Measurements from ENCODE around the gene PDE4D. TPM values are rescaled to one million over a fixed set of nuclear protein-coding genes. Genes with fewer than 3 reads are reported as not detected.
A peak's percentile ranks its signal among the peaks of the same experiment; 100 is the strongest.

Gene PDE4D
- total RNA-seq, 1 experiment from 2014 or later = 11.6 TPM

DNA sequence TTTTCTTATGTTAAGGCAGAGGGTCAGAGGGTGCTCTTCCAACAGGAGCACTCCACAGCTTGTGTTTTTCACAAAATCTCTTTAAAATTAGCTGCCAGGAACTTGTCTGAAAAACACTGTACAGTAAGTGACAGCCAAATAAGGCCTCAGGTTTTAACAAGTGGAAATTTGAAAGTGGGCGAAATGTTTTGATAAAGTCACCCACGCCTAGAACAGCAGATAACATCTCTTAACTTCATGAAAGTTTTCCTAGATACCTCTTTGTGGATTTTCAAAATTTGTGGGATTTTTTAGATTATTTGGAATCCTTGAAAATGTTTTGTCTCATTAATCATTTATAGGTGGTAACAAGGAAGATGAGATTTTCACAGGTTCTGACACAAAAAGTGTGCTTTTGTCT, 121.3 kb downstream of the PDE4D start:
- no peak overlapping the region for H3K27ac Mint-ChIP-seq (ENCODE audit: unreplicated experiment)
- intact Hi-C loops (cut with micrococcal nuclease; ENCODE audit: unreplicated experiment) = no loop called here

DNA sequence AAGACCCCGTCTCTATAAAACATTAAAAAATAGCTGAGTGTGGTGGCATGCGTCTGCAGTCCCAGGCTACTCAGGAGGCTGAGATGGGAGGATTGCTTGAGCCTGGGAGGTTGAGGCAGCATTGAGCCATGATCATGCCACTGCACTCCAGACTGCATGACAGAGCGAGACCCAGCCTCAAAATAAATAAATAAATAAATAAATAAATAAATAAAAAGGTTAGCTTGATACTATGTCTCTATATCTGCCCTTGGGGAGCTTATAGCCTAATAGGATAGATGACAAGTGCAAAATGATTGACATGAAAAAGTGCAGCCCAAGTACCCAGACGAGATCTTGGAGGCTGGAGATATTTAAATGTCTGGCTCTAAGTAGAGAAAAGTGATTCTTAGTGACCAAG, 122.6 kb downstream of the PDE4D start:
- Mint-ChIP-seq H3K36me3 (ENCODE audit: insufficient read depth, unreplicated experiment) (peaks cover 23% of the 10 kb centered on the region), H3K27ac (ENCODE audit: unreplicated experiment) (no peak overlapping the region), H3K4me3 (ENCODE audit: low read depth, unreplicated experiment) (no peak overlapping the region), H3K9me3 (ENCODE audit: low read depth, unreplicated experiment) (no peaks in the 10 kb centered on the region), H3K27me3 (ENCODE audit: unreplicated experiment) (no peaks in the 10 kb centered on the region), H3K4me1 (ENCODE audit: low read depth, unreplicated experiment) (peaks cover 59% of the 10 kb centered on the region)
- TF ChIP-seq, protein P1, sequence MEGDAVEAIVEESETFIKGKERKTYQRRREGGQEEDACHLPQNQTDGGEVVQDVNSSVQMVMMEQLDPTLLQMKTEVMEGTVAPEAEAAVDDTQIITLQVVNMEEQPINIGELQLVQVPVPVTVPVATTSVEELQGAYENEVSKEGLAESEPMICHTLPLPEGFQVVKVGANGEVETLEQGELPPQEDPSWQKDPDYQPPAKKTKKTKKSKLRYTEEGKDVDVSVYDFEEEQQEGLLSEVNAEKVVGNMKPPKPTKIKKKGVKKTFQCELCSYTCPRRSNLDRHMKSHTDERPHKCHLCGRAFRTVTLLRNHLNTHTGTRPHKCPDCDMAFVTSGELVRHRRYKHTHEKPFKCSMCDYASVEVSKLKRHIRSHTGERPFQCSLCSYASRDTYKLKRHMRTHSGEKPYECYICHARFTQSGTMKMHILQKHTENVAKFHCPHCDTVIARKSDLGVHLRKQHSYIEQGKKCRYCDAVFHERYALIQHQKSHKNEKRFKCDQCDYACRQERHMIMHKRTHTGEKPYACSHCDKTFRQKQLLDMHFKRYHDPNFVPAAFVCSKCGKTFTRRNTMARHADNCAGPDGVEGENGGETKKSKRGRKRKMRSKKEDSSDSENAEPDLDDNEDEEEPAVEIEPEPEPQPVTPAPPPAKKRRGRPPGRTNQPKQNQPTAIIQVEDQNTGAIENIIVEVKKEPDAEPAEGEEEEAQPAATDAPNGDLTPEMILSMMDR (IDR thresholded peaks at IDR 0.05; ENCODE audit: unreplicated experiment) = no peak
- BruUV-seq (replicated peaks) = no TSS peak
- intact Hi-C loops (cut with micrococcal nuclease; ENCODE audit: unreplicated experiment) = no loop called here
- CTCF ChIA-PET = no interaction called here
- DNase-seq = no peak

More for the DNA sequence above, 121.3 kb downstream of the PDE4D start:
- no peaks in the 10 kb centered on the region for H3K9me3 Mint-ChIP-seq (ENCODE audit: low read depth, unreplicated experiment)
- CTCF ChIA-PET = interaction anchor here (1.5 kb wide), 1 partner anchor 12 kb away, joined by 3 read pairs; no protein-coding TSS in a partner anchor
- no peak overlapping the region for H3K4me3 Mint-ChIP-seq (ENCODE audit: low read depth, unreplicated experiment)
- DNase-seq = no peak
- TF ChIP-seq, protein P1 (IDR thresholded peaks at IDR 0.05; ENCODE audit: unreplicated experiment) = no peak
- H3K36me3 Mint-ChIP-seq (ENCODE audit: insufficient read depth, unreplicated experiment) = peaks cover 16% of the 10 kb centered on the region
- no TSS peak for BruUV-seq (replicated peaks)
- H3K27me3 Mint-ChIP-seq (ENCODE audit: unreplicated experiment) = no peaks in the 10 kb centered on the region
- H3K4me1 Mint-ChIP-seq (ENCODE audit: low read depth, unreplicated experiment) = peaks cover 46% of the 10 kb centered on the region

DNA sequence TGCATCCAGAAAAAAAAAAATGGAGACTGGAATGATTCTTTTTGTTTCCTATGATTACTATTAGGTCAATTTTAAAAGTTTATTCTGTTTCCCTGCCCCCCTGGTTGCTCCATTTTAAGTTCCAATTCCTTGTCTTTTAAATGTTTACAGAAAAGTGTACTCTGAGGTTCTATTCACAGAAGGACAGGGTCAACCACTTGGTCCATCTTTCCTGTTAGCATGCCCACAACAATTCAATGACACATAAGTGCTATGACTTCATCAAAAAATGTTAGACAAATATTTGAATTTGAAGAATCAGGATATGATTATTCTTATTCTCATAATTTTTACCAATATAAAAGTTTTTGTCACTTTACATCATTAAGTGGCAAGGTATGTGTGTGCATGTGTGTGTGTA, 123.7 kb downstream of the PDE4D start:
- peaks cover 65% of the 10 kb centered on the region for H3K4me1 Mint-ChIP-seq (ENCODE audit: low read depth, unreplicated experiment)
- no peak for DNase-seq
- BruUV-seq (replicated peaks) = no TSS peak
- no peak overlapping the region for H3K27ac Mint-ChIP-seq (ENCODE audit: unreplicated experiment)
- no peak overlapping the region for H3K4me3 Mint-ChIP-seq (ENCODE audit: low read depth, unreplicated experiment)
- CTCF ChIA-PET = interaction anchor here (0.7 kb wide), 1 partner anchor 23 kb away, joined by 4 read pairs; no protein-coding TSS in a partner anchor
- TF ChIP-seq, protein P1 (IDR thresholded peaks at IDR 0.05; ENCODE audit: unreplicated experiment) = no peak
- intact Hi-C loops (cut with micrococcal nuclease; ENCODE audit: unreplicated experiment) = no loop called here
- H3K27me3 Mint-ChIP-seq (ENCODE audit: unreplicated experiment) = no peaks in the 10 kb centered on the region
- no peaks in the 10 kb centered on the region for H3K9me3 Mint-ChIP-seq (ENCODE audit: low read depth, unreplicated experiment)
- H3K36me3 Mint-ChIP-seq (ENCODE audit: insufficient read depth, unreplicated experiment) = peaks cover 23% of the 10 kb centered on the region

DNA sequence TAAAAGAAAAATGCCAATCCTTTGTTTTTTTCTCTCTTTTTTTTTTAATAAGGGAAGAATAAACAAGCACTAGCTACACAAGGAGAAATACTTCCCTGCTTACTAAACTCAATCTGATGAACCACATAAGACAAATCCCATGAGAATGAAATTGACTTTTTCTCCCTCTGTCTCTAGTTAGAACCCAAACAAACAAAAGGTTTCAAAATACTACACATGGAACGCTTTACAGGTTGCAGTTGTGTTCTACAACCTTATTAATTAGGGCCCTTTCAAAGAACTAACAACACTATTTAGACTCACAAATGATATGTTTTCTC, 124.5 kb downstream of the PDE4D start:
- peaks cover 65% of the 10 kb centered on the region for H3K4me1 Mint-ChIP-seq (ENCODE audit: low read depth, unreplicated experiment)
- no TSS peak for BruUV-seq (replicated peaks)
- no peaks in the 10 kb centered on the region for H3K9me3 Mint-ChIP-seq (ENCODE audit: low read depth, unreplicated experiment)
- H3K36me3 Mint-ChIP-seq (ENCODE audit: insufficient read depth, unreplicated experiment) = peaks cover 23% of the 10 kb centered on the region
- TF ChIP-seq, protein P1 (IDR thresholded peaks at IDR 0.05; ENCODE audit: unreplicated experiment) = no peak
- CTCF ChIA-PET = interaction anchor here (0.7 to 1.4 kb wide), 3 partner anchors 10 to 1857 kb away, joined by 3 to 4 read pairs (median 4); no protein-coding TSS in a partner anchor
- intact Hi-C loops (cut with micrococcal nuclease; ENCODE audit: unreplicated experiment) = no loop called here
- peak overlapping the region; percentile 97 for H3K4me3 Mint-ChIP-seq (ENCODE audit: low read depth, unreplicated experiment)
- DNase-seq = no peak
- peak overlapping the region; percentile 87 for H3K27ac Mint-ChIP-seq (ENCODE audit: unreplicated experiment)
- H3K27me3 Mint-ChIP-seq (ENCODE audit: unreplicated experiment) = no peaks in the 10 kb centered on the region

Measured in Calu3 (cell line).